ENCODE measurements around the gene ING1.
"Not testable (repeated sequence)": the region's sequence is repeated elsewhere in the genome, so short reads cannot be mapped to it uniquely, and the experiment has no call there.

Gene ING1

DNA sequence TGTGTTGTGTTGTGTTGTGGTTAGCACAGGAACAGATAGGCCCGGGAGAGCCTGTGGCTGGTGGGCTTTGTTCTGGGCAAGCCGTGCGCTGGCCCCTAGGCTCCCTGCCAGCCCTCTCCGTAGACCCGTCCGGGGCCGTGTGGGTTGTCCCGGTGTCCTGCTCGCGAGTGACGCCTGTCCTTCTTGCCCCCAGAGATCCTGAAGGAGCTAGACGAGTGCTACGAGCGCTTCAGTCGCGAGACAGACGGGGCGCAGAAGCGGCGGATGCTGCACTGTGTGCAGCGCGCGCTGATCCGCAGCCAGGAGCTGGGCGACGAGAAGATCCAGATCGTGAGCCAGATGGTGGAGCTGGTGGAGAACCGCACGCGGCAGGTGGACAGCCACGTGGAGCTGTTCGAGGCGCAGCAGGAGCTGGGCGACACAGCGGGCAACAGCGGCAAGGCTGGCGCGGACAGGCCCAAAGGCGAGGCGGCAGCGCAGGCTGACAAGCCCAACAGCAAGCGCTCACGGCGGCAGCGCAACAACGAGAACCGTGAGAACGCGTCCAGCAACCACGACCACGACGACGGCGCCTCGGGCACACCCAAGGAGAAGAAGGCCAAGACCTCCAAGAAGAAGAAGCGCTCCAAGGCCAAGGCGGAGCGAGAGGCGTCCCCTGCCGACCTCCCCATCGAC is 5.7 kb downstream of the ING1 start:
- no peak for DNase-seq

GRCh38 chr13:110722971-110723370 is 9.5 kb downstream of the ING1 start:
- no peak for DNase-seq

GRCh38 chr13:110723598-110723997 is 10.1 kb downstream of the ING1 start:
- DNase-seq, result no peak

DNA sequence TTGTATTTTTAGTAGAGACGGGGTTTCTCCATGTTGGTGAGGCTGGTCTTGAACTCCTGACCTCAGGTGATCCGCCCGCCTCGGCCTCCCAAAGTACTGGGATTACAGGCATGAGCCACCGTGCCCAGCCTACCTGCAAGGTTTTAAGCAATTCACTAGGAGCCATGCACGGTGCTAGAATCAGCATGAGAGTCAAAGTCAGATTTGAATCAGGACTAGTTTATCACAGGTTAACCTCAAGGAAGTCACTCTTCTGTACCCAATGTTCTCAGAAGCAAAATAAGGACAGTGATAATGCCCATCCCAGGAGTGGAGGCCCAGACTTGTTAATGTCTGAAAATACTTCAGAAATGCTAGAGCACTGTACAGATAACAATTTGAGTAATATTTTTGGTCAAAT is 12.7 kb downstream of the ING1 start:
- not testable (repeated sequence) for DNase-seq

DNA sequence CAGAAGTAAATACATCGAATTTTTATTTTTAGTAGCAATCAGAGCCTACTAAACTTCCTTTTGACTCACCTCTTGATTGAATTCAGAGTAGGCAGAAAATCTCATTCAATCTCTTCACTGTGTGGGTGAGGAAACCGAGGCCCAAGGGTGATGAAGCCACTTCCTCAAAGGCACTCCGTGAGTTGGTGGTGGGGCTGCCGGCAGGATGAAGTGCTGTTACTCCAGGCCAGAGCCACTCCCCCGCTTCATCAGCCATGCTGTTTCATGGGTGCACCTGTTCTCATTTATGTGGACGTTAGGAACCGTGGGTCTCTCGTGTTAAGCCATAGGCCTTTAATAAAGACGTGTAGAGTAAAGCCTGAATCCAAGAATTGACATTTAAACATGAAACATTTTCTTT is 13.2 kb downstream of the ING1 start:
- no peak for DNase-seq

DNA sequence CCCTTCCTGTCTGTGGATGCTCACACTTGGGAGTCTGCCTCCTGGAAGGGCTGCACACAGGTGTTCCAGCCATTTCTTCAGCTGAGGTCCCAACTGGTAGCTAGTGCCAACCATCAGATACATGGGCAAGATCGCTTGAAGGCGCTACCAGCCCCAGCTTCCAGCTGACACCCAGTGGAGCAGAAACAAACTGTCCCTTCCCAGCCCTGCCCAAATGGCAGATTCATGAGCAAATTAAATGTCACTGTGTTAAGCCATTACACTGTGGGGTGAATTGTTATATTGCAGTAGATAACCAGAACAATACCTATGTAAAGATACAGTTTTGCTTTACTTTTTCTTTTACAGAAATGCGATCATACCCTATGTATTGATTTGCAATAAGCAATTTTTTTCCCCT is 17.6 kb downstream of the ING1 start:
- no peak for DNase-seq

GRCh38 chr13:110734561-110734960 is 21.1 kb downstream of the ING1 start:
- no peak for DNase-seq

DNA sequence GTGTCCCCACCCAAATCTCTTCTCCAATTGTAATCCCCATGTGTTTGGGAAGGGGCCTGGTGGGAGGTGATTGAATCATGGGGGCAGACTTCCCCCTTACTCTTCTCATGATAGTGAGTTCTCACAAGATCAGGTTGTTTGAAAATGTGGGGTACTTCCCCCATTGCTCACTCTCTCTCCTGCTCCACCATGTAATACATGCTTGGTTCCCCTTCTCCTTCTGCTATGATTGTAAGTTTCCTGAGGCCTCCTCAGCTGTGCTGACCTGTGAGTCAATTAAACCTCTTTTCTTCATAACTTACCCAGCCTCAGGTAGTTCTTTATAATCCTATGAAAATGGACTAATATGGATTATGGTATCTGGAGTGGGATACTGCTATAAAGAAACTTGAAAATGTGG is 24.1 kb downstream of the ING1 start:
- no peak for DNase-seq

GRCh38 chr13:110743687-110744086 is 30.2 kb downstream of the ING1 start:
- DNase-seq, result no peak

- DNase-seq, result no peak
Observed at GRCh38 chr13:110746438-110746837, 32.9 kb downstream of the ING1 start.

- DNase-seq, result no peak
Observed at GRCh38 chr13:110748271-110748670, 34.8 kb downstream of the ING1 start.

DNA sequence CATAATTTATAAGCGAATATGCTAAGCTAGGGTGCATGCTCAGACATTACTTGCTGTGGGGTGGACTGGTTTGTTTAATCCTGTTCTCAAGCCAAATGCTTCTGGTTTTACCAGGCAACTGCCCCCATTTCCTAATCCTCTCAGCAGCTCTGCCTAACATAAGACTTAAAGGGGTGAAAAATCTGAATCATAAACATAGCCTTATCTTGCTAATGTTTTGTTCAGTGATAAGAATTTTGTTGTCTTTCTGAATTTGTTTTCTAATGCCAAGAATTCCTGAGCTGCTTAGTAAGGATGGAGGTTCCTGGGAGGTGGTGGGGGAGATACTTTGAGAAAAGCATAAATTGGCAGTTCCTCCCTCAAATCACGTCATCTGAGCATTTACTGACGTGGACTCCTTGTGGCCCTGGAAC is 42.7 kb downstream of the ING1 start:
- no peak for DNase-seq

GRCh38 chr13:110757296-110757695 is 43.8 kb downstream of the ING1 start:
- no peak for DNase-seq

DNA sequence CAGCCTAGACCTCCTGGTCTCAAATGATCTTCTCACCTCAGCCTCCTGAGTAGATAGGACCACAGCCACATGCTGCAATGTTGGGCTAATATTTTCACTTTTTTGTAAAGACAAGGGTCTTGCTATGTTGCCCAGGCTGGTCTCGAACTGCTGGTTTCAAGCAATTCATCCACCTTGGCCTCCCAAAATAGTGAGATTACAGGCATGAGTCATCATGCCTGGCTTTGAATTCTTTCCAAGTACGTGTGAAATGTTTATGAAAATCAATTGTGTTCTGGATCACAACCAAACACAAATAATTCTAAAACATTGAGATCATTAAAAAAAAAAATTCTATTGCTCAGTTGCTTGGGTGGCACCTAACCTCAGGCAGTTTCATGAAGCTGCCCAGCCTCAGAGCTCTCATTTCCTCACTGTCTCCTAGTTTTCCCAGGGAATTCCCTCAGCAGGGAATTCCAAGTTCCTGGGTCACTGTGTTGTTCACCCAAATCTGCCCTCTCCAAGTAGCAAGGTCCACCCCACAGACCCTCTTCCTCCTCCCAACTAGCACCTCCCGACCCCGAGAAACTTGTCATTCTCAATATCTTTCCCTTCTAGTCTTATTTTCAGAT is 44.8 kb downstream of the ING1 start:
- no peak for DNase-seq

- DNase-seq, result no peak
Observed at GRCh38 chr13:110759710-110760109, 46.2 kb downstream of the ING1 start.

GRCh38 chr13:110760611-110761010 is 47.1 kb downstream of the ING1 start:
- DNase-seq, result no peak

- no peak for DNase-seq
Observed at GRCh38 chr13:110766671-110767430, 53.4 kb downstream of the ING1 start.

GRCh38 chr13:110767476-110767875 is 54.0 kb downstream of the ING1 start:
- no peak for DNase-seq

DNA sequence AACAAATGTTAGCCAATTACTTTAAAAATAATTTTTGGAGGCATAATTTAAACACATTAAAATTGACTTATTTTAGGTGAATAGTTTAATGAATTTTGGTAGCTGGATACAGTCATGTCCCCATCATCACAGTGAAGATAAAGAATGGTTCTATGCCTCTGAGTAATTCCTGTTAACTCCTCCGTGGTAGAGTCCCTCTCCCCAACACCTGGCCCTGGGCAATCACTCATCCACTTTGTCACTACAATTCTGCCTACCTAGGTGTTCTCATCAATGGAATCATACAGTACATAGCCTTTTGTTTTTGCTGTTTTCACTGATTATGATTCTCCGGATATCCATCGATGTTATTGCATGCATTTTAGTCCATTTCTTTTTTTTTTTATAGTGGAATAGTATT is 55.6 kb downstream of the ING1 start:
- DNase-seq, result no peak

DNA sequence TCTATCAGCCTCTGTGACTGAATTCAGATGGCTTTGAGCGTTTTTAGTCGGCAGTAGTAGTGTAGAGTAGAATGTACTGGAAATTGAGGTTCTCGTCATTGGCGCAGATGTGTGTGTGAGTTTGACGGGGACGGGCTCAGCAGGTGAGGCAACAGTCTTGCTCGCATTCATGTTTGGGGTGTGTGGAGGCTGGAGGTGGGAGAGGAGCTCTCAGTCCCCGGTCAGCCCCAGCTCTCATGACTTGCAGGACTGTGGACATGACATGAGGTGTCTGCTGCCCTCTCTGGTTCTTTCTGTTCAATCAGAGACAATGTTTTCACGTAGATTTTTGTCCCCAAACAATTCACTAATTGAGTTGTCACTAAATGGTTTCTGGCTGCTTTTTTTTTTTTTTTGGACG is 57.2 kb downstream of the ING1 start:
- DNase-seq, result no peak

- no peak for DNase-seq
Observed at GRCh38 chr13:110771194-110771593, 57.7 kb downstream of the ING1 start.

DNA sequence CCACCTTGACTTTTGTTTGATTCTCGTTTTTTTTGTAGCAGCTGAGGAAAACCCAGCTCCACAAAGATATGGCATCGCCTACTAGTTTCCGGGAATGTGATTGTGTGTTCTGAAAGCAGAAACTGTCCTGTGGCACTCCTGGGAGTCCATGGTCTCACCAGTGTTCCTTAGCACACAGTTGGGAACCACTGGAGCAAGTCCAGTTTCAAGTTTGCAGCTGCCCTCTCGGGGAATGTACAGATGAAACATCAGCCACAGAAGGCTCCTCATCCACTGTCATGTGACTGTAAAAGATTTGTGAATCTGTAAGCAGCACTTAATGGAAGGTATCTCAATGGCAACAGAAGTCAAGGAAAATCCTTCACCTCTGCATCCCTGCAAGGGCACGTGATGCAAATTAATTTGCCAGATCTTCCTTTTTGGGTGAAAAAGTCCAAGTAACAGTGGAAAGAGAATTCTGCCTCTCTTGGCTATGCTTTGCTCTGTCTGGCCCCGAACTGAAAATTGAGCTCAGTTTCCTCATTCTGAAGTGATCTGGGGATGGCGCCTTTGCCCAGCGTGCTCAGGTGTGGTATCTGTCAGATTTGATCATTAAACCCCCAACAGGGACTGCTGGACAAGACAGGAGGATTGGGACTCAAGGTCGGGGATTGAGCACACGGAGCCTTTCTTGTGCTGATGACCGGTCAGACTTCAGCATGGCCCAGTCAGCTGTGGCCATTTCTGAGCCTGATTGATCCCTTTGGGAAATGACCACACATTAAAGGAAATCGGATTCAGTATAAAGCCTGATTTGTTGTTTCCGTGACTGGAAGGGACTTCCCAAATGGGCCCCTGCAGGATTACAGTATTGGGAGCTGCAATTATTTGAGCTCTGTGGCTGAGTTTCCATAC is 58.8 kb downstream of the ING1 start:
- no peak for DNase-seq
